ENCODE results near the gene VAMP7.
"Not testable (repeated sequence)": the region's sequence is repeated elsewhere in the genome, so short reads cannot be mapped to it uniquely, and the experiment has no call there.

Gene VAMP7

GRCh38 chrX:155966876-155967275, 85.7 kb downstream of the VAMP7 start:
- H3K27ac ChIP-seq (ENCODE audit: low read length) = no peak overlapping the region
- H3K27me3 ChIP-seq (ENCODE audit: insufficient read depth, low read length) = no peaks in the 10 kb centered on the region
- H3K4me3 ChIP-seq (ENCODE audit: low read length) = no peak overlapping the region
- H3K36me3 ChIP-seq (ENCODE audit: insufficient read depth, low read depth, low read length) = no peaks in the 10 kb centered on the region
- H3K4me1 ChIP-seq (ENCODE audit: insufficient read depth, low read length) = no peaks in the 10 kb centered on the region
- H3K9ac ChIP-seq (ENCODE audit: low read depth, low read length) = no peak overlapping the region
- H3K9me3 ChIP-seq (ENCODE audit: insufficient read depth, low read depth, low read length) = peaks cover 61% of the 10 kb centered on the region

GRCh38 chrX:155967653-155968325, 86.6 kb downstream of the VAMP7 start:
- no peak overlapping the region for H3K4me3 ChIP-seq (ENCODE audit: low read length)
- H3K27ac ChIP-seq (ENCODE audit: low read length) = no peak overlapping the region
- no peaks in the 10 kb centered on the region for H3K36me3 ChIP-seq (ENCODE audit: insufficient read depth, low read depth, low read length)
- H3K9me3 ChIP-seq (ENCODE audit: insufficient read depth, low read depth, low read length) = peaks cover 61% of the 10 kb centered on the region
- no peaks in the 10 kb centered on the region for H3K4me1 ChIP-seq (ENCODE audit: insufficient read depth, low read length)
- H3K9ac ChIP-seq (ENCODE audit: low read depth, low read length) = no peak overlapping the region
- H3K27me3 ChIP-seq (ENCODE audit: insufficient read depth, low read length) = no peaks in the 10 kb centered on the region

- Histone ChIP-seq H3K36me3 (ENCODE audit: insufficient read depth, low read depth, low read length) (no peaks in the 10 kb centered on the region), H3K9me3 (ENCODE audit: insufficient read depth, low read depth, low read length) (peaks cover 56% of the 10 kb centered on the region), H3K9ac (ENCODE audit: low read depth, low read length) (no peak overlapping the region), H3K4me1 (ENCODE audit: insufficient read depth, low read length) (no peaks in the 10 kb centered on the region), H3K27me3 (ENCODE audit: insufficient read depth, low read length) (no peaks in the 10 kb centered on the region), H3K27ac (ENCODE audit: low read length) (no peak overlapping the region), H3K4me3 (ENCODE audit: low read length) (no peak overlapping the region)
These were observed 87.1 kb downstream of the VAMP7 start for GRCh38 chrX:155968326-155968661.

GRCh38 chrX:155968791-155969190, 87.6 kb downstream of the VAMP7 start:
- no peak overlapping the region for H3K9ac ChIP-seq (ENCODE audit: low read depth, low read length)
- H3K4me3 ChIP-seq (ENCODE audit: low read length) = no peak overlapping the region
- H3K36me3 ChIP-seq (ENCODE audit: insufficient read depth, low read depth, low read length) = no peaks in the 10 kb centered on the region
- no peaks in the 10 kb centered on the region for H3K4me1 ChIP-seq (ENCODE audit: insufficient read depth, low read length)
- H3K27me3 ChIP-seq (ENCODE audit: insufficient read depth, low read length) = no peaks in the 10 kb centered on the region
- peaks cover 51% of the 10 kb centered on the region for H3K9me3 ChIP-seq (ENCODE audit: insufficient read depth, low read depth, low read length)
- H3K27ac ChIP-seq (ENCODE audit: low read length) = no peak overlapping the region

- H3K27me3 ChIP-seq (ENCODE audit: insufficient read depth, low read length); H3K27ac ChIP-seq (ENCODE audit: low read length); H3K36me3 ChIP-seq (ENCODE audit: insufficient read depth, low read depth, low read length); H3K9ac ChIP-seq (ENCODE audit: low read depth, low read length); H3K4me3 ChIP-seq (ENCODE audit: low read length); H3K4me1 ChIP-seq (ENCODE audit: insufficient read depth, low read length): not testable (repeated sequence)
- peaks cover 58% of the 10 kb centered on the region for H3K9me3 ChIP-seq (ENCODE audit: insufficient read depth, low read depth, low read length)
These were observed 90.5 kb downstream of the VAMP7 start for GRCh38 chrX:155971658-155972057.

DNA sequence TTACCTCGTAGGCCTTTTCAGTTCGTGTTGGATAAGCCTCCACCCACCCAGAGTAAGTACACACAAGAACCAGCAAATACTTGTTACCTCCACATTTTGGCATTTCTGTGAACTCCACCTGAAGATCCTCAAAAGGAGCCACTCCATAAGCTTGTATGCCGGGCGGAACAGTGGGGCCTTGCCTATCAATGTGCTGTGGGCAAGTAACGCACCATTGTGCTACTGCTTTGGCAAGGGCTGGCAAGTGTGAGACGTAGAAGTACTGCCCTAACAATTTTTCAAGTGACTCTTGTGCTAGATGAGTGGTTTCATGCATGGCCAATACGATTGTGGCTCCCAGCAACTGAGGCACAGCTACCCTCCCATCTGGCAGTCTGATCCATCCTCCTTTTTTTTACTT, 91.1 kb downstream of the VAMP7 start:
- H3K27ac ChIP-seq (ENCODE audit: low read length); H3K4me3 ChIP-seq (ENCODE audit: low read length); H3K36me3 ChIP-seq (ENCODE audit: insufficient read depth, low read depth, low read length); H3K27me3 ChIP-seq (ENCODE audit: insufficient read depth, low read length); H3K9ac ChIP-seq (ENCODE audit: low read depth, low read length); H3K4me1 ChIP-seq (ENCODE audit: insufficient read depth, low read length): not testable (repeated sequence)
- peaks cover 63% of the 10 kb centered on the region for H3K9me3 ChIP-seq (ENCODE audit: insufficient read depth, low read depth, low read length)

GRCh38 chrX:155983326-155983725, 102.2 kb downstream of the VAMP7 start:
- Histone ChIP-seq H3K27me3 (ENCODE audit: insufficient read depth, low read length) (no peaks in the 10 kb centered on the region), H3K27ac (ENCODE audit: low read length) (no peak overlapping the region), H3K36me3 (ENCODE audit: insufficient read depth, low read depth, low read length) (no peaks in the 10 kb centered on the region), H3K4me3 (ENCODE audit: low read length) (no peak overlapping the region), H3K9me3 (ENCODE audit: insufficient read depth, low read depth, low read length) (peaks cover 68% of the 10 kb centered on the region), H3K4me1 (ENCODE audit: insufficient read depth, low read length) (no peaks in the 10 kb centered on the region), H3K9ac (ENCODE audit: low read depth, low read length) (no peak overlapping the region)

DNA sequence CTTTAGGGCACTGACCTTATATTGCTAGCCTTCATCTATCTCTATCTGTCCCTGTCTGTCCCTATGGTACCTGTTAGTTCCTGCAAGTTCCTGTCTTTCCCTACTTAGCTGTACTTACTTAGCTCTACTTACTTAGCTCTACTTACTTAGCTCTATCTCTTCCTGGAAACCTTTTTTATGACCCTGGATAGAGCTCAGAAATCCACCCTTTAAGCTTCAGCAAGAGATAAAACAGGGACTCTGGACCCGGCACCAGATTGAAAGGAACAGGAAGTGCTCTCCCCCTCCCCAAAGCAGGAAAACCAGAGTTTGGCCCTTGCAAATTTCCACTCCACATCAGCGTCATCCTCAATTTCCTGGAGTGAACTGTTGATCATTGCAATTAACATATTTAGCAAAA, 104.1 kb downstream of the VAMP7 start:
- no peak overlapping the region for H3K4me3 ChIP-seq (ENCODE audit: low read length)
- no peaks in the 10 kb centered on the region for H3K27me3 ChIP-seq (ENCODE audit: insufficient read depth, low read length)
- H3K36me3 ChIP-seq (ENCODE audit: insufficient read depth, low read depth, low read length) = no peaks in the 10 kb centered on the region
- peaks cover 78% of the 10 kb centered on the region for H3K9me3 ChIP-seq (ENCODE audit: insufficient read depth, low read depth, low read length)
- H3K9ac ChIP-seq (ENCODE audit: low read depth, low read length) = no peak overlapping the region
- no peaks in the 10 kb centered on the region for H3K4me1 ChIP-seq (ENCODE audit: insufficient read depth, low read length)
- no peak overlapping the region for H3K27ac ChIP-seq (ENCODE audit: low read length)

GRCh38 chrX:155986995-155987394, 105.8 kb downstream of the VAMP7 start:
- H3K4me1 ChIP-seq (ENCODE audit: insufficient read depth, low read length); H3K4me3 ChIP-seq (ENCODE audit: low read length); H3K27ac ChIP-seq (ENCODE audit: low read length); H3K27me3 ChIP-seq (ENCODE audit: insufficient read depth, low read length); H3K9ac ChIP-seq (ENCODE audit: low read depth, low read length); H3K36me3 ChIP-seq (ENCODE audit: insufficient read depth, low read depth, low read length): not testable (repeated sequence)
- peaks cover 74% of the 10 kb centered on the region for H3K9me3 ChIP-seq (ENCODE audit: insufficient read depth, low read depth, low read length)

GRCh38 chrX:155988859-155989258, 107.7 kb downstream of the VAMP7 start:
- no peaks in the 10 kb centered on the region for H3K36me3 ChIP-seq (ENCODE audit: insufficient read depth, low read depth, low read length)
- H3K27ac ChIP-seq (ENCODE audit: low read length) = no peak overlapping the region
- no peak overlapping the region for H3K9ac ChIP-seq (ENCODE audit: low read depth, low read length)
- peaks cover 71% of the 10 kb centered on the region for H3K9me3 ChIP-seq (ENCODE audit: insufficient read depth, low read depth, low read length)
- H3K4me1 ChIP-seq (ENCODE audit: insufficient read depth, low read length) = no peaks in the 10 kb centered on the region
- H3K27me3 ChIP-seq (ENCODE audit: insufficient read depth, low read length) = no peaks in the 10 kb centered on the region
- no peak overlapping the region for H3K4me3 ChIP-seq (ENCODE audit: low read length)

Data from iPS-20b (cell line).